HG02870 (cell line): ENCODE results near the gene ESPNL.

Source experiments
- ATAC-seq: cut with Tn5 transposase; IDR thresholded peaks from one replicate; pipeline ENCODE4 v1.9.1; 2021; ENCODE audit warnings: mild to moderate bottlenecking, moderate library complexity; ENCODE audit not compliant: unreplicated experiment

Gene ESPNL

GRCh38 chr2:238077292-238077691, 22.8 kb upstream of the ESPNL start:
- no peak for ATAC-seq

- ATAC-seq = no peak
Measured at GRCh38 chr2:238079874-238080327, 20.2 kb upstream of the ESPNL start.

- no peak for ATAC-seq
Measured at GRCh38 chr2:238080518-238080917, 19.6 kb upstream of the ESPNL start.

GRCh38 chr2:238081150-238081549, 19.0 kb upstream of the ESPNL start:
- ATAC-seq = no peak

GRCh38 chr2:238081561-238081960, 18.6 kb upstream of the ESPNL start:
- no peak for ATAC-seq

- ATAC-seq = no peak
Measured at GRCh38 chr2:238082151-238082550, 18.0 kb upstream of the ESPNL start.

GRCh38 chr2:238082827-238083226, 17.3 kb upstream of the ESPNL start:
- ATAC-seq = no peak

- no peak for ATAC-seq
Measured at GRCh38 chr2:238083919-238084318, 16.2 kb upstream of the ESPNL start.

GRCh38 chr2:238084761-238085160, 15.4 kb upstream of the ESPNL start:
- no peak for ATAC-seq

GRCh38 chr2:238085899-238086298, 14.2 kb upstream of the ESPNL start:
- ATAC-seq = no peak

GRCh38 chr2:238087211-238087610, 12.9 kb upstream of the ESPNL start:
- no peak for ATAC-seq

GRCh38 chr2:238090887-238091286, 9.3 kb upstream of the ESPNL start:
- ATAC-seq = no peak

- no peak for ATAC-seq
Measured at GRCh38 chr2:238091436-238092060, 8.6 kb upstream of the ESPNL start.

- ATAC-seq = no peak
Measured at GRCh38 chr2:238092486-238093035, 7.6 kb upstream of the ESPNL start.

- no peak for ATAC-seq
Measured at GRCh38 chr2:238093181-238094140, 6.7 kb upstream of the ESPNL start.

- no peak for ATAC-seq
Measured at GRCh38 chr2:238094438-238095022, 5.6 kb upstream of the ESPNL start.

GRCh38 chr2:238095143-238095542, 5.0 kb upstream of the ESPNL start:
- ATAC-seq = no peak

- ATAC-seq = no peak
Measured at GRCh38 chr2:238096311-238097011, 3.7 kb upstream of the ESPNL start.

GRCh38 chr2:238097201-238097987, 2.7 kb upstream of the ESPNL start:
- no peak for ATAC-seq
